Stimulated activated CD4-positive, alpha-beta T cell treated with anti-CD3 and anti-CD28 coated beads, Interleukin-1b, Interleukin-23, amount 100 ng/mL, for 24 hours (primary cell): ENCODE results near the gene RPL22.
"Not testable (repeated sequence)": the region's sequence is repeated elsewhere in the genome, so short reads cannot be mapped to it uniquely, and the experiment has no call there.

Experiments used
- DNase-seq, 4 experiments: peaks; one replicate each; pipeline ENCODE4 v3.0.0-alpha.2; 2020; ENCODE audit warnings: low read depth in 4 of 4, low spot score in 1 of 4

The RPL22 gene

GRCh38 chr1:6234502-6235295 is 35.3 kb upstream of the RPL22 start:
- DNase-seq = no peak

- DNase-seq = no peak
Measured at GRCh38 chr1:6233376-6233775, 34.0 kb upstream of the RPL22 start.

- DNase-seq = no peak
Measured at GRCh38 chr1:6225651-6226050, 26.3 kb upstream of the RPL22 start.

GRCh38 chr1:6224718-6225117 is 25.3 kb upstream of the RPL22 start:
- DNase-seq = no peak

GRCh38 chr1:6223617-6224016 is 24.2 kb upstream of the RPL22 start:
- DNase-seq = no peak

- DNase-seq = no peak
Measured at GRCh38 chr1:6222636-6223035, 23.2 kb upstream of the RPL22 start.

GRCh38 chr1:6221210-6221784 is 21.9 kb upstream of the RPL22 start:
- no peak for DNase-seq

GRCh38 chr1:6220236-6220635 is 20.8 kb upstream of the RPL22 start:
- DNase-seq = no peak

GRCh38 chr1:6219641-6220040 is 20.2 kb upstream of the RPL22 start:
- not testable (repeated sequence) for DNase-seq

GRCh38 chr1:6218375-6219164 is 19.2 kb upstream of the RPL22 start:
- DNase-seq = no peak

- no peak for DNase-seq
Measured at GRCh38 chr1:6212193-6212959, 13.0 kb upstream of the RPL22 start.

GRCh38 chr1:6211731-6212130 is 12.3 kb upstream of the RPL22 start:
- no peak for DNase-seq

- no peak for DNase-seq
Measured at GRCh38 chr1:6210591-6211355, 11.4 kb upstream of the RPL22 start.

- no peak for DNase-seq
Measured at GRCh38 chr1:6209661-6210580, 10.5 kb upstream of the RPL22 start.

GRCh38 chr1:6208723-6209660 is 9.6 kb upstream of the RPL22 start:
- DNase-seq = no peak

- no peak for DNase-seq
Measured at GRCh38 chr1:6207921-6208320, 8.5 kb upstream of the RPL22 start.

GRCh38 chr1:6207075-6207885 is 7.9 kb upstream of the RPL22 start:
- DNase-seq = no peak

GRCh38 chr1:6206520-6206855 is 7.1 kb upstream of the RPL22 start:
- DNase-seq = no peak
